ENCODE measurements around the gene FIS1. TPM values are rescaled to one million over a fixed set of nuclear protein-coding genes. Genes with fewer than 3 reads are reported as not detected.
A peak's percentile ranks its signal among the peaks of the same experiment; 100 is the strongest.
"Not testable (repeated sequence)": the region's sequence is repeated elsewhere in the genome, so short reads cannot be mapped to it uniquely, and the experiment has no call there.

FIS1 gene
- 199 and 216 TPM in 2 replicates for polyA plus RNA-seq (2014; cell fraction: cytosol; rRNA removed)
- polyA plus RNA-seq (2014; cell fraction: nucleus; rRNA removed) = 163 and 200 TPM in 2 replicates

DNA sequence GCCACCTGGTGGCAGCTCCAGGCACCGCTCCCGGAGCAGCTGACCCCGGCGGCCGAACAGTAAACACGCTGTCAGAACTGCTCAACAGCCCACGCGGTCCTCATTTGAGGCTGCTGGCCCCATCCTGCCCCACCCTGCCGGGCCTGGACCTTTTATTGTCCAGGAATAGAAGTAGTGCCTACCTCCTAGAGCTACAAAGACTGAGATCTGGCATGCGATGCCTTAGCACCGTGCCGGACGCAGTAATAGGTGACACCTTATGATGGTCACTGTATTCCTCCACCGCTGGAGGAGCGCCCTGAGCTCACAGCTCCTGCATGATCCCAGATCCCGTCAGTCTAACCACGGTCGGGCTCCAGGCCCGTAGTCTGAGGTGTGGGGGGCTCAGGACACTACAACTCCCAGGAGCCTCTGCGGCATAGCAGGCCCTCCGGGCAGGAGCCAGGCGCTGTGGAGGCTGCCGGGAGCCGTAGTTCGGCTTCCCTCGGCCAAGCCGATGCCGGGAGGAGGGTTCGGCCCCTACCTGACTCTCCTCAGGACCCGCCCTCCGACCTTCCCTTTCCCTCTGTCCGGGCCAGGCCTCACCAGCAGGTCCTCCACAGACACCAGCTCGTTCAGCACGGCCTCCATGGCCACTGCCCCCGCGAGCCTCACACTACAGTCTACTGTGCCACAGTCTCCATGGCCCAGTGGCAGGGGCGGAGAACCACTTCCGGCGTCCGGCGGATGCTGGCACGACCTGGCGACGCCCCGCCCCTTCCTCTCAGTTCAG lies at the start of gene FIS1:
TSS of gene FIS1 (minus strand) at position 707 of the 772 bp plus-strand sequence. CDS start at position 630, 77 bp downstream.
- peak; percentile 93 for DNase-seq (ENCODE audit: low spot score)

DNA sequence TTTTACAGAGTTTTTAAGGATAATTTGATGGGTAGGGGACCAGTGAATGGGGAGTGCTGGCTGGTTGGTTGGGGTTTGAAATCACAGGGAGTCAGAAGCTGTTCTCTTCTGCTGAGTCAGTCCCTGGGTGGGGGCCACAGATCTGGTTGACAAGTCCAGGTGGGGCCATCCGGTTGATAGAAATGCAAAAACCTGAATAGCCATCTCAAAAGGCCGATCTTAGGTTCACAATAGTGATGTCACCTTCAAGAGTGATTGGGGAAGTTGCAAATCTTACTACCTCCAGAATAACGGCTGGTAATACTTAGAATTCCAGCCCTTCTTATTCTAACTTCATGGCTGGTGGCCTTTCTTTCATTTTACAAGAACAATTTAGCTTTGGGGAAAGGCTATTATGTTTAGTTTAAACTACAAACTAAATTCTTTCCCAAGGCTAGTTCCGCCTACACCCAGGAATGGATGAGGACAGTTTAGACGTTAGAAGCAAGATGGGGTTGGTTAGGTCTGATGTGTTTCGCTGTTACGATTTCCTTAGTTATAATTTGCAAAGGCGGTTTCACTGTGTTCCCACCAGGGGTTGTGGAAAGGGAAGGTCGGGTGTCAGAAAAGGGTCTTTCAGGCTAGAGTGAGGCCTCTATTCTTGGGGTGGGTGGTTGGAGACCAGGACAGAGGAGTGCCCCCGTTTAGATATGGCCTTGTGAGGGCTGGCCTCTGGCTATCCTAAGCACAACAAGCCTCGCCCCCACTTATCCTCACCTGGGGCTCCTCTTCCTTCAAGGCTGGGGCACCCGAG lies 49.4 kb upstream of the FIS1 start:
- no peak for DNase-seq (ENCODE audit: low spot score)

DNA sequence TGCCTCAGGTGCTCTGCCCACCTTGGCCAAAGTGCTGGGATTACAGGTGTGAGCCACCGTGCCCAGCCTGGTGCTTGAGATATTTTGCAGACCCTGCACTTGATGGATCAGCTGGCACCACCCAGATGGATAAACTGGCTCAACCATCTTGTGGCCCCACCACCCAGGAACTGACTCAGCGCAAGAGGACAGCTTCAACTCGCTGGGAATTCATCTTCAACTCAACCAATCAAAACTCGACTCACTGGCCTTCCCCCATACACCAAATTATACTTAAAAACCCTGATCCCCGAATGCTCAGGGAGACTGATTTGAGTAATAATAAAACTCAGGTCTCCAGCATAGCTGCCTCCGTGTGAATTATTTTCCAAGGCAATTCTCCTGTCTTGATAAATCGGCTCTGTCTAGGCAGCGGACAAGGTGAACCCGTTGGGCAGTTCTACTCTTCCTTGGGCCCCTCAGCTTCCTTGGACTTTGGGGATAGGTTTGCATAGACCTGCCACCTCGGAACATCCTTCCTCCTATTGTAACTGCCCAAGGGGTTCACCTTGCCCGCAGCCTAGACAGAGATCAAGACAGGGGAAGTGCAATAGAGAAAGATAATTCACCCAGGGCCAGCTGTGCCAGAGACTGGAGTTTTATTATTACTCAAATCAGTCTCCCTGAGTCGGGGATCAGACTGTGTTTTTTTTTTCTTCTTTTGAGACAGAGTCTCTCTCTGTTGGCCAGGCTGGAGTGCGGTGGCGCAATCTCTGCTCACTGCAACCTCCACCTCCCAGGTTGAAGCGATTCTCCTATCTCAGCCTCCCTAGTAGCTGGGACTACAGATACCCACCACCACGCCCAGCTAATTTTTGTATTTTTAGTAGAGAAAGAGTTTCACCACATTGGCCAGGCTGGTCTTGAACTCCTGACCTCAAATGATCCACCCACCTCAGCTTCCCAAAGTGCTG lies 48.5 kb upstream of the FIS1 start:
- DNase-seq (ENCODE audit: low spot score) = not testable (repeated sequence)

DNA sequence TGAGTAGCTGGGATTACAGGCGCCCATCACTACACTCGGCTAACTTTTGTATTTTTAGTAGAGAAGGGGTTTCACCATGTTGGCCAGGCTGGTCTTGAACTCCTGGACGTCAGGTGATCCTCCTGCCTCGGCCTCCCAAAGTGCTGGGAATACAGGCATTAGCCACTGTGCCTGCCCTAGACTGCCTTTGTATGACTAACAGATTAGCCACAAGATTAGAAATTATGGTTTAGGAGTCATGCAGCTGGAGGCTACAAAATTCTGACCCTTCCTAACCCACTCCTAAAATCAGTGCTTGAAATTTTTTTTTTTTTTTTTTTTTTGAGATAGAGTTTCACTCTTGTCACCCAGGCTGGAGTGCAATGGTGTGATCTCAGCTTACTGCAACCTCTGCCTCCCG lies 47.7 kb upstream of the FIS1 start:
- not testable (repeated sequence) for DNase-seq (ENCODE audit: low spot score)

DNA sequence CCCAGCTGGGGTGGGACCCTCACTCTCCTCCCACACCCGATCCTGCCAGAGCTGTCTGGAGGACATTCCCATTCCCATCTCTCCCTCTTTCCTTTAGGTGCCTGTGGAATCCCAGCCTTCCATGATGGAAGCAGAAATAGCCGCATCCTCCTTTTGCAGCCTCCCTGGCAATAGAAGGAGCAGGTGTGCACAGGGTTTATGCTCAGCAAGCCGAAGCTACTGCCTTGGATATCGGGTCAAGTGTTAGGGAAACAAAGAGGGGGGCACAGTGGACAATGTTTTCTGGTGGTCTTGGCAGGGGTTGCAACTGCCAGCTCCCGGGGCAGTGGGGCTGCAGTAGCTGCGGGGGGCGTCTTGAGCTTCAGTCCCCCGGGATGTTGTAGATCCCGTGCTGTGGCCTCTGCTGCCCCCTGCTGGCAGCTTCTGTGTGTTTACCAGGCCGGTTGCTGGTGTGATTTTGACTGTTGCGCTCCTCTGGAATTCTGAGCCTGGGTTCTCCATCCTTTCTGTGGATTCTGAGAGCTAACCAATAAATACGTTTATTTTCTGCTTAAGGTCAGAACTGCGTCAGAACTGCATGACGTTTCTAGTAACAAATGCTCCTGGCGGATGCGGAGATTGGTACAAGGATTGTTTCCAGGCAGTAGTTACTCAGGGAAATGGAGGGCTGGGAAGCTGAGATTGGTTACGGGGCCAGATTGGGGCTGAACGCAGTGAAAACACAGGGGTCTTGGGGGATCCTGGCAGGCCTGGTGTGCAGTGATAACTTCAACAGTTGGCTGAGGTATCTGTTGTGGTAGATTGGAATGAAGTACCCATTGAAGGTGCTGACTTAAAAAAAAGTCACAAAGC lies 45.5 kb upstream of the FIS1 start:
- DNase-seq (ENCODE audit: low spot score) = peak; percentile 39

DNA sequence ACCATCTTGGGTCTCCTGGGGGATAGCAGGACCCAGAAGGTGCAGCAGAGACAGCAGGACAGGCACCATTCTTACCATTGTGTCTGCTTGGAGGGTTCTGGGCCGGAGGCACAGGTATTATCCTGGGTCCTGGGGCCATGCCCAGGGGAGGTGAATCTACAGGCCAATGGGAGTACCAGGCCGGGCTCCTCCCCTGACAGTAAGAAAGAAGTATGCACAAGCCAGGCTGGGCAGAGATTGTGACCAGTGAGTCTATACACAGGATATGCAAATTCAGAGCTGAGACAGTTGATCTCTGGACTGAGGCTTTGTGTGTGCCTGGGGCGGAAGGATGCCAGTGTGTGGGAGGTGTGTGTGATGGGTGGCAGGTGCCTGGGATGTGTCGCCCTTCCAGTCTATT lies 44.8 kb upstream of the FIS1 start:
- DNase-seq (ENCODE audit: low spot score) = not testable (repeated sequence)

DNA sequence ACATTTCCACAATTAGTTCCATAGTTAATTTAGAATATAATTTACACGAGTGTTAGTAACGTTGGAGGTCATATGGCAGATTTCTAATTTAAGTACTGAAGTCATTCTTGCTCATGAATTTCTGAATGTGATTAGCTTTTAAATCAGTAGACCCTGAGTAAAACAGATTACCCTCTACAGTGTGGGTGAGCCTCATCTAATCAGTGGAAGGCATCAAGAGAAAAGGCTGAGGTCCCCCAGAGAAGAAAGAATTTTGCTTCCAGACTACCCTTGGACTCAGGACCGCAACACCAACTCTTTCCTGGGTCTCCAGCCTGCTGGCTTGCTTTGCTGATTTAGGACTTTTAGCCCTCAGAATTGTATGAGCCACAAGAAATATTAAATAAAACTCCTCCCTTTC lies 43.6 kb upstream of the FIS1 start:
- no peak for DNase-seq (ENCODE audit: low spot score)

DNA sequence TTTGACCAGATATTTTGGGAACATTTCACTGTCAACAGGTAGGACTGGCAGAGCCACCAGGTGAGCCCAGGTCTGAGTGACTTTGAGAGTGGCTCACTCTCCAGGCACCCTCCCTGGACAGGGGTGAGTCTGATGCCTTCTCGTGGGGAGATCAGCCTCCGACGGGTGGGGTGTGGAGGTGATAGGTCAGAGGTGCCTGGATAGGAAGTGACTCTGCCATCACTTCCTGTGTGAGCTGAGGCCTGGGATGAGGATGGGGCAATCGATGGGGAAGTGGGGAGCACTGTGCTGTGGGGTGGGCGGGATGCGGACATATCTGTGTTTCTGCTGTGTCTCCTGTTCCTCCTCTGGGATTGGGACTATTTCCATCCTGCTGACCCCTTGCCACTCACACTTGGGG lies 42.2 kb upstream of the FIS1 start:
- no peak for DNase-seq (ENCODE audit: low spot score)

DNA sequence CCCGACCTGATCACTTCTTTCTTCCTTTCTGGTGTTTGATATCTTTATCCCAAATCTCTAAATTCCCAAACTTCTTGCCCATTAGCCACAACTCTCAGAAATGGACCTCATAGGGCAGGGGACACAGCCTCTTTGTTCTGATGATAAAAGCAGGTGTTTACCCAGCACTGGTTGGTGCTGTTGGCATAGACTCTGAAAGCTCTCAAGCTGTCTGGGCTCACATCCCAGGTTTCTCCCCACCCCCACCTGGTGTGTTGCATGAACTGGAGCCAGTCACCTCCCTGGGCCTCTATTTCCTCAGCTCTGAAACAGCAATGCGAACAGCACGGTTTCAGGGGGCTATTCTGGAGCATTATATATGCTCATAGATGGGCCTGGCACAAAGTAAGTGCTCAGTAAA lies 41.0 kb upstream of the FIS1 start:
- DNase-seq (ENCODE audit: low spot score) = not testable (repeated sequence)

DNA sequence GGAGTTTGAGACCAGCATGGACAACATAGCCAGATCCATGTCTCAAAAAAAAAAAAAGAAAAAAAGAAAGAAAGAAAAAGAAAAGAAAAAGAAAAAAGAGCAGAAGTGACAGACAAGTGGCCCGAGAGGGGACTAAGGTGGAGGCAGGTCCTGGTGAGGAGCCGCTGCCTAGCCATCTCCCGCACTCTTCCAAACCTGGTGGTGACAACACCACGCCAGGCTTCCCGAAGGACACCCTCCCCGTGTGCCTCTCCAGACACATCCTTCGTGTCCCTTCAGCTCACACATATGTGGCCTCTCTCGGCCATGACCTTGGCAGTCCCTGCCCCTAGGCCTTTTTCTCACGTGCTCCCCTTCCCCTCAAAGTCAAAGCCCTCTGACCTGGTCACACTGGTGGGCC lies 40.3 kb upstream of the FIS1 start:
- no peak for DNase-seq (ENCODE audit: low spot score)

DNA sequence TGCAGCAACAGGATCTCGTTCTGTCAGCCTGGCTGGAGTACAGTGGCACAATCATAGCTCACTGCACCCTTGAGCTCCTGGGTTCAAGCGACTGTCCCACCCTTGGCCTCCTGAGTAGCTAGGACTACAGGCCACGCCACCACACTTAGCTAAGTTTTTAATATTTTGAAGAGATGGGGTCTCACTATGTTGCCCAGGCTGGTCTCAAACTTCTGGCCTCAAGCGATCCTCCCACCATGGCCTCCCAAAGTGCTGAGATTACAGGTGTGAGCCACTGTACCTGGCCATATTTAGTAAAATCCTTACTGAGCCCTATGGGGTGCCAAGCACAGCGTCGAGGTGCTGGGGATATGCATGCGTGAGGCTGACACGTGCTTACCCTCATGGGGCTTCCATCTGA lies 36.0 kb upstream of the FIS1 start:
- not testable (repeated sequence) for DNase-seq (ENCODE audit: low spot score)

DNA sequence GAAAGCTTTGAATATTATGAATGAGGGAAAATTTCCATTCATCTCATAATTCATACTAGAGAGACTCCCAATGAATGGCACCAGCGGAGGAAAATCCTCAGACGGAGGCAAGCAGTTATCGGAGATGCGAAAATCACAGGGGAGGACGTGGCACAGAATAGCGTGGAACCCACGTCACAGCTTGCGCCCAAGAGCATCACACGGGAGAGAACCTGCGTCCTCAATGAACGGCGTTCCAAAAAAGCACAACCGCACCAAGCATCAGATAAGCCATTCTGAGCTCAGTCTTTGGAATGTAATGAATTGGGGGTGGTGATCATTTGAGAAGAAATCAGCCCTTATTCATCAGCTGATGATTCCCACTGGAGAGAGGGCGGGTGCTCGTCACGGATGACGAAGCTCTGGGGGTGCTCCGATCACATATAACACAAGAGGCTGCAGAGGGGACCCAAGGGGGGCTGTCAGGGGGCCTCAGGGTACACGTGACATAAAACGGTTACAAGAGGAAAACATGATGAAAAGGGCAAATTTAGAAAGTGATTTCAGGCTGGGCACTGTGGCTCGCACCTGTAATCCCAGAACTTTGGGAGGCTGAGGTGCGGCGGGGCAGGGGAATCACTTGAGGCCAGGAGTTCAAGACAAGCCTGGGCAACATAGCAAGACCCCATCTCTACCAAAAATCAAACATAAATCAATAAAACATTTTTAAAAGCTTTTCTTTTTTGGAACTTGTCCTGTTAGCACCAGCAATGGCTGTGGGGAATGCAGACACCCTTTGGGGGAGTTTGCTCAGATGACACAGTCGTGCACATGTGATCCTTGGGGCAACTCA lies 33.8 kb upstream of the FIS1 start:
- no peak for DNase-seq (ENCODE audit: low spot score)

DNA sequence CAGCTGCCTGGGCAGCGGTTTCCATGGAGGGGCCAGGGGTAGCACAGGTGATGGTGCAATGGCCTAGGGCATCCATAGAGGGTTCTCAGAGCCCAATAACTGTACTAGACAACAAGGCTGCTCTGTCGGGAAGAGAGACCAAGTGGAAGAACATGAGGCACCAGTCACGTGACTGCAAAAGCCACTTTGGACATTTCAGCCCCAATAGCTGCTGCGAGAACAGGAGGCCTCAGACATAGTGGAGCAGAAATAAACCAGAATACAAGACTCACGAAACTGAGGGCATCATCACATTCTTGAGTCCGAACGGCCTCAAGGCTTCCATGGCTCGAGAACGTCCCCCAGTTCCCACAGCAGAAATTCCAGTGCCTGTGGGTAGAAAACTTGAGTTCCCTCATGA lies 32.3 kb upstream of the FIS1 start:
- DNase-seq (ENCODE audit: low spot score) = no peak

DNA sequence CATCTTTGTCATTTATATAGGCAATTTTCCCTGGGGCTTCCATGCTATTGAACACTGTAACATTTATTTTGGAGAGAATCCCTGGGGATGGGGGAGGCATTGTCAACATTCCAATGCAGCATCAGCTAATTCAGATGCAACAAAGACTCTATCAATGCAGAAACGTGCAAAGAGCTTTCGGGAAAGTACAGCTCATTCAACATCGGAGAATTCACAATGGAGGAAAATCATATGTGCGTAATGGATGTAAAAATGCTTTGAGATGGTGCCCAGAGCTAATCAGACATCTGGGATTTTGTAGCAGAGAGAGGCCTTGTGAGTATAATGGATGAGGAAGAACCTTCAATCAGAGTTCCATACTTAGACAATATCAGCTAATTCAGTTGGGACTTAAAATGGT lies 28.3 kb upstream of the FIS1 start:
- DNase-seq (ENCODE audit: low spot score) = no peak

DNA sequence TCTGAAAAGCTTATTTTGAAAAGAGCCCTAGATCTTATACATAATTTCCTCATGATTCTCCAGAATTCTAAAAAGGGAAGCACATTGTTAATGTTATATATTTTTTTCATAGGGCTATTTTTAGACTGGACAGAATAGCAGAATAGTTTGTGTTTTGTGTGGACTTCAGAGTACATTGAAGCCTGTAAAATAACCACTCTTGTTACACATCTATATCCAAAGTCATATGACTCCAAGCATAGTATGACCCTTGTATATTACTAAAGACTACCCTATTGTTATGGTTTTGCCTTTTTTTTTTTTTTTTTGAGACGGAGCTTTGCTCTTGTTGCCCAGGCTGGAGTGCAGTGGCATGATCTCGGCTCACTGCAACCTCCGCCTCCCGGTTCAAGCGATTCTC lies 26.1 kb upstream of the FIS1 start:
- DNase-seq (ENCODE audit: low spot score) = no peak

DNA sequence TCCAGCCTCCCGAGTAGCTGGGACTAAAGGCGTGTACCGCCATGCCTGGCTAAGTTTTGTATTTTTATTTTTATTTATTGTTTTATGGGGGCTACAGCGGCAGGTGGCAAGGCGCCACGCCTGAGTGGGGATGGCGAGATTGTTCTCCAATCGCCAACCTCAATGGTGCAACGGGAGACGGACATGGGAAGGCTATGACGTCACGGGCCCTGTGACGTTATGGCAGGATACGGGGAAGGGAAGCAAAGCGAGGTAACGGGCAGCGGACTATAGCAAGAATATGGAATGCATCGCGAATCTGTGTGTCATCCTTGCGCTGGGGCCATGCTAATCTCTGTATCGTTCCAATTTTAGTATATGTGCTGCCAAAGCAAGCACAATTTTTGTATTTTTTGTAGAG lies 24.8 kb upstream of the FIS1 start:
- no peak for DNase-seq (ENCODE audit: low spot score)

DNA sequence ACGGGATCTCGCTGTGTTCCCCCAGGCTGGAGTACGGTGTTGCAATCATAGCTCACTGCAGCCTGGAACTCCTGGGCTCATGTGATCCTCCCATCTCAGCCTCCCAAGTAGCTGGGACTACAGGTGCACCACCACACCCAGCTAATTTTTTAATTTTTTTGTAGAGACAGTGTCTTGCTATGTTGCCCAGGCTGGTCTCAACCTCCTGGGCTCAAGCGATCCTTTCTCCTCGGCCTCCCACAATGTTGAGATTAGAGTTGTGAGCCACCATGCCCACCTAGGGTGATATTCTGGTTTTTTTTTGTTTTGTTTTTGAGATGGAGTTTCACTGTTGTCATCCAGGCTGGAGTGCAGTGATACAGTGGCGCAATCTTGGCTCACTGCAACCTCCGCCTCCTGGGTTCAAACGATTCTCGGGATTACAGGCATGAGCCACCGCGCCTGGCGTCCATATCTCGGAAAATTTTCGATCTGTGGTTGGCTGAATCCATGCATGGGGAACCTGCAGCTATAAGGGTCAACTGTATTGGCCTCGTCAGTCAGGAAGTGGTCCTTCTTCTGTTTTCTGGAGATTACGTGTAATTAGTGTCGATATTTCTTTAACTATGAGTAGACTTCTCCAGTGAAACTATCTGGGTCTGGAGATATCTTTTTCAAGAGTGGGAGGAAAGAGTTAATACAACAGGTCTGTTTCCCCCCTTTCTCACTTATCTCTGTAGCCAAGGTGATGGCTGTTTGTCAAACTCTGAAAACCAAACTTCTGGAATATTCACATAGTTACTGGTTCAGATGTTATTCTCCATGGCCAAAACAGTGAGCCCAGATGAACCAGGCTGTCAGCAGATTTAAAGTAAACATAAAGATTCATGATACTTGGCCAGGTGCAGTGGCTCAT lies 21.0 kb upstream of the FIS1 start:
- DNase-seq (ENCODE audit: low spot score) = no peak

DNA sequence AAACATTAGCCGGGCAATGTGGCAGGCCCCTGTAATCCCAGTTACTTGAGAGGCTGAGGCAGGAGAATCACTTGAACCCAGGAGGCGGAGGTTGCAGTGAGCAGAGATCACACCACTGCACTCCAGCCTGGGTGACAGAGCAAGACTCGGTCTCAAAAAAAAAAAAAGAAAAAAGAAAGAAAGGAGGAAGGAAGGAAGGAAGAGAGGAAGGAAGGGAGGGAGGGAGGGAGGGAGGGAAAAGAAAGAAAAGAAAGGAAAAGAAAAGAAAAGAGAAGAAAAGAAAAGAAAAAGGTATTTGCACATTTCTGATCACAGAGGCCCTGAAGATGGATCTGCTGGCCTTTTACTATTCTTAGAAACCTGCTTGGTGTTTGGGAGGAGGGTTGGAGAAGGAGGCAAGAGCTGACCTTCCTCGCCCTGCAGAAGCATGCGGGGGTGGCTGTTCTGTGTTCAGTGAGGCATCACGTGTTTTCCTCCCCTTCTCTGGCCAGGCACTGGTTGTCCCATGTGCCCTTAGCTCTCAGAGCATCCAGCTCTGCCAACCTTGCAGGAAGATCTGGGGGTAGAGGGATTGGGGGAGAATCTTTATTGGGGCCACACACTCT lies 19.3 kb upstream of the FIS1 start:
- DNase-seq (ENCODE audit: low spot score) = not testable (repeated sequence)

All from SK-N-DZ (cell line).